Endothelial cell of umbilical vein (primary cell): Measurements from ENCODE around the gene NRARP. TPM values are rescaled to one million over a fixed set of nuclear protein-coding genes. Genes with fewer than 3 reads are reported as not detected.

Experiments
- BruUV-seq: library from RNA; stranded (reverse); fragments of 400-500 nt; replicated peaks from 2 replicates; lab custom pipeline; 2021; lab: Mats Ljungman, UMichigan
- CTCF ChIA-PET: fragments of 300-600, 350-600 bp; sonication (Branson Sonifier 250); formaldehyde crosslinking; loops from one replicate; lab custom pipeline; 2021; ENCODE audit warnings: antibody characterized with exemption, inconsistent platforms; lab: Charles Lee
- POLR2A ChIA-PET: fragments of 300-600, 350-600 bp; sonication (Branson Sonifier 250); formaldehyde crosslinking; loops from one replicate; lab custom pipeline; 2021; ENCODE audit warnings: antibody characterized with exemption, inconsistent platforms; lab: Charles Lee
- DNase-seq: peaks from one replicate; pipeline ENCODE4 v3.0.0-alpha.2; 2011; ENCODE audit warnings: low read depth, low spot score
- FAIRE-seq: peaks from 2 replicates; lab custom pipeline; 2011; peaks lifted over from hg19 to GRCh38; lab: Jason Lieb, UNC
- H2AFZ ChIP-seq: 2 replicates; pipeline ENCODE4 v1.6.0; 2012; ENCODE audit warnings: low read depth, low read length, control low read depth, inconsistent platforms
- H3K27ac ChIP-seq: 2 replicates; pipeline ENCODE4 v1.5.1; 2011; ENCODE audit warnings: low read depth, mild to moderate bottlenecking, control low read depth, low read length, moderate library complexity; ENCODE audit not compliant: insufficient read depth
- H3K27me3 ChIP-seq, 2 experiments: 2 replicates each; pipeline versions ENCODE4 v1.6.0 to v1.6.1; 2011; ENCODE audit warnings: low read length in 2 of 2, mixed read lengths in 1 of 2; ENCODE audit not compliant: control insufficient read depth in 2 of 2, insufficient read depth in 2 of 2
- H3K36me3 ChIP-seq, 2 experiments: 2 replicates in 1 of 2; 3 replicates in 1 of 2; pipeline ENCODE4 v1.5.1; 2011; ENCODE audit warnings: low read length in 2 of 2, mild to moderate bottlenecking in 1 of 2, moderate library complexity in 1 of 2; ENCODE audit not compliant: control insufficient read depth in 2 of 2, insufficient read depth in 2 of 2; ENCODE audit errors: extremely low read depth in 1 of 2
- H3K4me1 ChIP-seq: 3 replicates; pipeline ENCODE4 v1.5.1; 2011; ENCODE audit warnings: mild to moderate bottlenecking, low read length; ENCODE audit not compliant: control insufficient read depth, insufficient read depth; ENCODE audit errors: extremely low read depth
- H3K4me2 ChIP-seq: 2 replicates; pipeline ENCODE4 v1.6.1; 2011; ENCODE audit warnings: low read length, control low read depth, mixed read lengths; ENCODE audit not compliant: insufficient read depth
- H3K4me3 ChIP-seq, 3 experiments: fragments of 200-600 bp in 1 of 3; sonication (generic), shearing (Covaris generic) in 1 of 3; replicated peaks in 1 of 3; 2 replicates each; pipeline ENCODE4 v1.5.1; 2011 to 2016; ENCODE audit warnings: control low read depth in 3 of 3, low read length in 3 of 3, mild to moderate bottlenecking in 2 of 3, inconsistent platforms in 1 of 3, low read depth in 1 of 3, moderate library complexity in 1 of 3; ENCODE audit not compliant: insufficient read depth in 1 of 3
- H3K79me2 ChIP-seq: 2 replicates; pipeline ENCODE4 v1.6.0; 2012; ENCODE audit warnings: low read length, inconsistent platforms; ENCODE audit not compliant: control insufficient read depth, insufficient read depth
- H3K9ac ChIP-seq: replicated peaks from 2 replicates; pipeline ENCODE3; 2011; ENCODE audit warnings: low read length, control low read depth; ENCODE audit not compliant: insufficient read depth; ENCODE audit errors: extremely low read depth
- H3K9me1 ChIP-seq: replicated peaks from 3 replicates; pipeline ENCODE4 v1.6.0; 2011; ENCODE audit warnings: mild to moderate bottlenecking, low read length; ENCODE audit not compliant: control insufficient read depth, insufficient read depth; ENCODE audit errors: extremely low read depth
- H3K9me3 ChIP-seq: replicated peaks from 2 replicates; pipeline ENCODE4 v1.5.1; 2012; ENCODE audit warnings: low read length, inconsistent platforms; ENCODE audit not compliant: control insufficient read depth, insufficient read depth
- H4K20me1 ChIP-seq: replicated peaks from 2 replicates; pipeline ENCODE3; 2011; ENCODE audit warnings: mild to moderate bottlenecking, low read length; ENCODE audit not compliant: control insufficient read depth, insufficient read depth; ENCODE audit errors: extremely low read depth
- CTCF ChIP-seq, 2 donors: IDR thresholded peaks; 1 replicate in 1 of 2; 2 replicates in 1 of 2; pipeline ENCODE4 v1.5.1; 2011; ENCODE audit warnings: low read length in 2 of 2, mild to moderate bottlenecking in 2 of 2, moderate library complexity in 2 of 2, control low read depth in 1 of 2, inconsistent platforms in 1 of 2, low read depth in 1 of 2; ENCODE audit not compliant: insufficient read depth in 1 of 2; ENCODE audit errors: extremely low read depth in 1 of 2
- FOS ChIP-seq: IDR thresholded peaks from 2 replicates; pipeline ENCODE4 v1.6.1; 2011; ENCODE audit warnings: mild to moderate bottlenecking, low read length, moderate library complexity, borderline replicate concordance; ENCODE audit not compliant: insufficient read depth
- POLR2A ChIP-seq: IDR thresholded peaks from 2 replicates; pipeline ENCODE4 v1.6.1; 2012; ENCODE audit warnings: low read depth, mild to moderate bottlenecking, control low read depth, low read length
- POLR2AphosphoS5 ChIP-seq: IDR thresholded peaks from 2 replicates; pipeline ENCODE4 v1.6.1; 2012; ENCODE audit warnings: low read depth, mild to moderate bottlenecking, control low read depth, low read length, moderate library complexity; ENCODE audit not compliant: insufficient read depth
- dilution Hi-C: fragments of 300-500 bp; cut with MboI; formaldehyde crosslinking; loops from one replicate; pipeline ENCODE4 v1.15.0; 2019; ENCODE audit warnings: low sequenced_read_pairs; ENCODE audit not compliant: extremely low pct_ligation_motif_present
- intact Hi-C: fragments of 100-400 bp; cut with micrococcal nuclease; formaldehyde crosslinking; loops from one replicate; pipeline ENCODE4 v1.10.0; 2022
- polyA plus RNA-seq, 4 experiments: library from polyadenylated mRNA; depleted of rRNA in 3 of 4; stranded (reverse) in 3 of 4; unstranded in 1 of 4; fragments of >200 nt; gene quantifications; 2 replicates each; pipeline versions ENCODE4 v1.2.1 to v1.2.3, GENCODE V29; 2011 to 2012; ENCODE audit warnings: missing spikeins in 1 of 4
- total RNA-seq: library from RNA; stranded (reverse); gene quantifications from 2 replicates; pipeline ENCODE4 v1.2.3, GENCODE V29; 2021

The NRARP gene
- total and polyA plus RNA-seq, 2 donors (not counting 3 experiments of a cell fraction or from before 2014, with no cell fraction given) = 50.0 to 72.9 TPM

- Histone ChIP-seq H3K4me3 (peak overlapping the region in 2 of 3 experiments; percentile 31 to 64), H3K9me1 (no peaks in the 10 kb centered on the region), H3K36me3 (no peaks in the 10 kb centered on the region), H3K9me3 (no peaks in the 10 kb centered on the region), H3K4me1 (peaks cover 44% of the 10 kb centered on the region), H3K27me3 (no peaks in the 10 kb centered on the region), H3K27ac (peak overlapping the region; percentile 58), H4K20me1 (no peaks in the 10 kb centered on the region), H3K79me2 (peaks cover 13% of the 10 kb centered on the region), H3K9ac (peak overlapping the region; percentile 66), H2AFZ (peak overlapping the region; percentile 15), H3K4me2 (peak overlapping the region; percentile 10)
- DNase-seq (peak; percentile 43), FAIRE-seq (no peak)
- ChIA-PET POLR2A (interaction anchor here (0.7 kb wide), 1 partner anchor 18 kb away, joined by 11 read pairs; the partner anchor contains the start of gene TOR4A), CTCF (interaction anchor here (1.1 to 2.8 kb wide), 5 partner anchors 8 to 128 kb away, joined by 4 to 20 read pairs (median 9); partner anchors contain the start of genes EXD3, NOXA1 and TOR4A)
- dilution Hi-C loops (no loop called here), intact Hi-C loops (no loop called here)
- no TSS peak for BruUV-seq
- TF ChIP-seq CTCF (IDR thresholded peaks at IDR 0.05; ENCODE audit: extremely low read depth in 1 of 2, insufficient read depth in 1 of 2, low read depth in 1 of 2, low read length in 2 of 2) (peak; percentile 44 to 76), FOS (no peak), POLR2A (peak; percentile 22), POLR2AphosphoS5 (peak; percentile 52)
Observed at GRCh38 chr9:137295238-137295811, 6.7 kb downstream of the NRARP start.
